Activated CD4-positive, alpha-beta T cell treated with anti-CD3 and anti-CD28 coated beads, Interleukin-2, amount 50 U/mL, for 24 hours (primary cell): ENCODE results near the gene CELA1.

ENCODE experiments used
- DNase-seq, 2 donors: peaks; one replicate each; pipeline ENCODE4 v3.0.0-alpha.2; 2020; ENCODE audit warnings: low read depth in 1 of 2, low spot score in 1 of 2

CELA1 gene

DNA sequence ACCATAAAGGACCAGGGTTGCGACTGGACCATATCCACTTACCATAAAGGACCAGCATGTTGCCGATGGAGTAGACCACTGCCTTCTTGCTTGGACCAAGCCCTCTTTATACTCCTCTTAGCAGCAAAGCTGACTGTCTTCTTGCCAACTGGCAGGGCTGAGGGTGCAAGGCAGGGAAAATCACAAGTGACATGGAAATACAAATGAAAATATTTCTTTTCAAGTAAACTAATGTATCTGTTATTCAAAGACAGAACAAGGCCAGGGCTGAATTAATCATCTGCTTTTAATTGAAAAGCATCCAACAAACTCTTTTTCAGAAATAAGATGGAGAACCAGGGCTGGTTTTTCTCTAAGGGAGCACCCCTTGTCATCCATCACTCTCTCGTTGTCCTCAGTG, at the start of gene CELA1:
Gene CELA1, minus strand, starts transcription at position 99 of the 400 bp plus-strand sequence. Its CDS starts 41 bp downstream, at position 58.
- no peak for DNase-seq

DNA sequence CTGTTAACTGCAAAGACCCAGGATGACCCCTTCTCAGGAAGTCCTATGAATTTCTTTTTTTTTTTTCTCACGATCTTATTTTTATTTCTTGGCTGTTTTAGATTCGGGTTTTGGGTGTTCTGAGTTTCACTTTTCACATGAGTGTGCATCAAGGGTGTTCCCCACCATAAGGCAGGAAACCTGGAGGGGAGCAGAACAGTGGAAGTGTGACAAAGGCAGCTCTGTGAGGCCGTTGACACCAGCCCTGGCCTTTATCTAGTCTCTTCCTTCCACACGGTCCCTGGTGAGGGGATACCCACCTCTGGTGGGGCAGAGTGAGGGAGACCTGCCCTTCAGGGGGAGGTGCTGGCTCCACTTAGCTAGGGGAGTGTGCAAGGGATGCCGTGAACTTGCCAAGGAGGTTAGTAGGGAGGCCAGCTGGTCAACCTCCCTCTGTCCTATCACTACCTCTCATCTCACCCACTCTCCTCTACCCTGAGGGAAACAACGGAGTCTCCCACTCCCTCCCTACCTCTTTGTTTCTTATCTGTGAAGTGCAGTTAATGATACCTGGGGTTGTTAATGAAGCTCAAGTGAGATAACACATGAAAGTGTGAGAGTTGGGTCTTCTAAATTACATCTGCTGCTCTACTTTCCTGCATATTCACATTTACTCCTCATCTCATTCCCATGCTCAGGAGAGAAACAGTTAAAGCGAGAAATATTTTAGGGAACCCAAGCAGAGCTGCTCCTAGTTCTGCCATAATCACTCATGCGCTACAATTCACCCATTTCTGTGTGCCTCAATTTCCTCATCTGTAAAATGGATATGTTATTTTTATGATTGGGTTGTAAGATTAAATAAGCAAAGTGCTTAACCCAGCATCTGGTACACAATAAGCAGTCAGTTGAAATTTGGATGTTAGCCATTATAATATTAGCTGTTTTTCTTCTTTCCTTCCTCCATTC, 49.1 kb upstream of the CELA1 start:
- peak in 1 of 2 donors; percentile 23 for DNase-seq

DNA sequence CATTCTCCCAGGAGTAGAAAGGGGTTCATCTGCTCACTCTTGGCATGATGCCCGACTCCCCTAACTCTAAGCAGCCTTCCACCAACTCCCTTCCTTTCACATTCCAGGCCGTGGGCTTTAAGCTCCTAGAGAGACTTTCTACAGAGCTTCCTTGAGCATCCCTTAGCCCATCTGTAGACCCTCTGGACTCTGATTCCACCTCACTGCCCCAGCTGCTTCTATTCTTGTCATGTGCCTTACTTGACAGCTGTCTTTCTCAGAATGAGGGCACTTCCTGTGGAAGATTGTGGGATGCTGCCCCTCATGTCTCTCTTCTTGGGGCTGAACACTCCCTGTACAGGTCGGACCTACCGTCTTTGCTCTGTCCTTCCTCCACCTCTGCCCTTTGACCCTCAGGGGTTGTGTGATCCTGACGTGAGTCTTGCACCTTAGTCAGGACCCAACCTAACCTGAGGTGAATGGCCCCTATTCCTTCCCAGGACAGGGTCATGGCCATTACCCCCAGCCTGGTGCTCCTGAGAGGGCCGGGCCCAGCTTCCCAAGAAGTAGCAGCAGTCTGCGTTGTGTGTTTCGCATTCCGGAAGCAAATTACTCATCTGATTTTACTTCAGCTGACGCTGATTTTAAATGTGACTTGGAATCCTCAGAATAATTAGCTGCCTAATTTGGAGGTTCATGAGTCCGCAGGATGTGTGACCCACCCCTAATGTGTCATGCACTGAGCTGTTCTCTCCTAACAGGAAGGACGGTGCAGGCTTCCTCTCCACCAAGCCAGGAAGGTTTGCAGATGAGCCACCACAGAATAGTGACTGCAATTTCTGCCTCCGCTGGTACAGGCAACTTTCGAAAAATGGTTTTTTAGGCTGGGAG, 47.4 kb upstream of the CELA1 start:
- DNase-seq, result peak in 1 of 2 donors; percentile 42

DNA sequence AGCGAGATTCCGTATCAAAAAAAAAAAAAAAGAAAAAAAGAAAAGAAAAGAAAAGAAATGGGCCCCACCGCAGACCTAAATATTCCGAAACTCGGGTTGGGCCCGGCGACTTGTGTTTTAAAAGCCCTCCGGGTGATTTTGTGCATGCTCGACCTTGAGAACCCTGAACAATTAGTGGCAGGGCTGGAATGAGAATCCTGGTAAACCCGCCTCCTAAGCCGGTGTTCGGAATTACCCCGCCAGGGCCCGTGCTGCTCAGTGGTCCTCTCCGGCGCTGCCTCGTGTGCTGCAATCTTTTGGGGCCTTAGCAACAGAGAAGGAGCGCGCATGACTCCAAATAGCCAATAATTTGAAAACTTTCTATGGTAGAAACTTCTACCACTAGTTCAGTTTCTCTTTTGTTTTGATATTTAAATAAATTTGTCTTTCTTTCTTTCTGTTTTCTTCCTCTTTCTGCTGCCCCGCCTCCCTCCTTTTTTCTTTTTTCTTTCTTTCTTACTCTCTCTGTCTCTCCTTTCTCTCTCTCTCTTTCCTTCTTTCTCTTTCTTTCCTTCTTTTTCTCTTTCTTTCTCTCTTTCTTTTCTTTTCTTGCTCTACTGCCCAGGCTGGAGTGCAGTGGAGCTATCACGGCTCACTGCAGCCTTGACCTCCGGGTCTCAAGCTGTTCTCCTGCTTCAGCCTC, 46.2 kb upstream of the CELA1 start:
- peak in 1 of 2 donors; percentile 7 for DNase-seq

DNA sequence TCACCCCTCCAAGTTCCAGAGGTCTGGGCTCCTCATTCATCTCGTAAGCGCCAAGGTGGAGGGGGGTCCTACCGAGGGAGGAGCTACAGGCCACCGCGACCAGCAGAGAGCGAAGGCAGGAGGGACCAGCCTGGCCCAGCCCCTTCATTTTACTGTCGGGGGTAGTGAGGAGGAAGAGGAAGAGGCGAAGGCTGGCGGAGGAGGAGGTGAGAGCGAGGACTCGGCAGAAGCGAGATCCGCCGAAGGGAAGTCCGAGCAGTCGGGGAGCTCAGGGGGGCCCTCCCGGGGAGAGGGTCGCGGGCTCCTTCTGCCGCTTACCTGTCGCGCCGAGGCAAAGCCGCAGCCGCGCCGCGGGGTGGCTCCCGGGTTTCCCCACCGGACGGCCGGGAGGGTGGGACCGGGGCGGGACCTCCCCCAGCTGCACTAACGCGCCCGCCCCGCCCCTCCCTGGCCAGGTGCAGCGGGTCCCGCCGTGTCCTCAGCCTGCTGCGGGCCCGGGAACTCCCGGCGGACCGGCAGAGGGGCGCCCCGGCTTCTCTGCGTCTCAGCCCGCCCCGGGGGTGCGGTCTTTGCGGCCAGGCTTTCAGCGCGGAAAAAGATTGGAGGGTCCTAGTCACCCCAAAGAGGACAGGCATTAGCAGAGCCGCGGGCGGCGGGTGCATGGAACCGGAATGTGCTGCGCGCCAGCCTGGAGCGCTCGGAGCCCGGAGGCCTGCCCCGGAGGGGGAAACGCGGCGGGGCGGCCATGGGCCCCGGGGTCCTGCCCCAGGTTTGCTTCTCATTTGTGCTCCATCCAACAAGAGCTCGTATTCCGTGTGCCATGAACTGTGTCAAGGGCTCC, 45.0 kb upstream of the CELA1 start, which contains the start of gene GALNT6:
Gene GALNT6, minus strand, starts transcription at position 124 of the 841 bp plus-strand sequence. CDS start 11,625 bp downstream, outside the sequence.
- DNase-seq, result peak; percentile 30 to 42

DNA sequence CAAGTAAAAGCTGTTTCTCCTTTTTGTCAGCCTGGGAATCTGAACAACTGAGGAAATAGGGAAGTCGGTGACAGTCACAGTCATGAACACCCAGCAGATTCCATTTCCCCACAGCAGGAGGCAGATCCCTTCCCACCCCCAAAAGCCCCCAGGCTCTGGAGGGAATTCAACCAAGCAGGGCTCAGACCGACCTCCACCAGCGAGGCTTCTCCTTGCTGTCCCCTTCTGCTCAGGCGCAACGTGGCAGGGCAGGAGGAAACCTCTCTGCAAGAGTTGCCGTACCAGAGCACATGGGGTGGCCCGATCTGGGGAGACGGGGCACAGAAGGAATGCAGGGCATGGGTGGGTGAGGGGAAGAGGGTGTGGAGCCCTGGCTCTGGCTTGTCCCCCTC, 44.4 kb upstream of the CELA1 start:
- no peak for DNase-seq

DNA sequence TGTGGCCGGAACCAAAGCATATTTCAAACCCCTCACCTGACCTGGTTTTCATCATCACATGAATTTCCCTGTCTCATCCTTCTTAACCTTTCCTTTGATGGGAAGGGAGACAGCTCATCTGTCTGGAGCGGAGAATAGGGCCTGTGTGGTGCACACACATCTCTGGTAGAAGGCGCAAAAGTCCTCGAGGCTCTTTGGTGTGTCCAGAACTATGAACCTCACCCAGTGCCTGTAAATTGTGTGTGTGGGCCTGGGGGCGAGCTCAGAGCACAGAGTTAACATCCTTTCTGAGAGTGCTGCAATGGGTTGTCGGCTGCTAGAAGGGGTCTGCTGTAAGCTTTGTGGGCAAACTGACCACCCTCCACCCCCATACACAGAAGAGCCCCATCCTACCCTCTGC, 44.0 kb upstream of the CELA1 start:
- DNase-seq, result no peak

DNA sequence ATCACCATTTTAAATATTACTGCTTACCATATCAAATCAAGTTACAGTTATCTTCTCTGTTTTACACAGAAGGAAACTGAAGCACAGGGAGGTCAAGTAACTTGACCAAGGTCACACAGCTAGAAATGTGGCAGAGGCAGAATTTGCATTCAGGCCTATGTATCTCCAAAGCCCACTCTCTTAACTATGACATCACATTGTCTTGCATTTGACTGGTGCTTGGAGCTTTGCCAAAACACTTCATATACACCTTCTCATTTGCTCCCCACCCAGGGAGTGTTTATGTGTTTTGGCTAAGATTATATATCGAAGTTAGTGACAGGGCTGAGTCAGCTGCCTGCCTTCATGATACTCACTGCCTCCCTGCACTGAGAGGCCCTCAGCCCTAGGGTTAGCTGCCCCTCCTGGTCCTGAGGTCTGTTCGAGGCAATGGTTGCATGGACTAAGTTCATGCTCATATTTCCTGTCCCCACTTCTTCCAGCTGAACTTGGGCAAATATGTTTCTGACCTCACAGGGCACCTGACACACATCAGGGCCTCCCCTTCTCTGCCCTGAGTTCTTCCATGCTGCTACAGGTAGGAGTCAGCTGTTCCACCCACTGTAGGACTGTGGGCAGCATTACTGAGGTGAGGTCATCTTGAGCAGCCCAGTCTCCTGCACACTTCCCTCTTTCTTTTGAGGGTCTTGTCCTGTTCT, 43.0 kb upstream of the CELA1 start:
- DNase-seq, result no peak

DNA sequence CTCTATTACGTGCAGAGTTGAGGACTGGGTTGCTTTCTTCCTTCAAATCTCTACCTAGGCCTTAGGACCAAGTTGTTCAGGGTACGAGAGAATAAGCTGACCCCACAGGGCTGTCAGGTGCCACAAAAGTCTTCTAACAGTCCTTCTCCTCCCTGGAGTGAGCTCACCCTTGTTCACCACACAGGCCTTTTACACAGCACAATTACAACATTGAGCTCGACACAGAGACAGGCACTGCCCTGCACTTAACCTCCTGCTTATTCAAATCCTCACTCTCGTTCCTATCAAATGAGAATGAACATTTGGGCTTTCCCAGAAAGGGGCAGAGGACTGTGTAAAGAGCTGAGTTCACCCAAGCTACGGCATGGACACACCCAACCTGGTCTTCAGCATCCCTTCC, 42.4 kb upstream of the CELA1 start:
- DNase-seq, result no peak

DNA sequence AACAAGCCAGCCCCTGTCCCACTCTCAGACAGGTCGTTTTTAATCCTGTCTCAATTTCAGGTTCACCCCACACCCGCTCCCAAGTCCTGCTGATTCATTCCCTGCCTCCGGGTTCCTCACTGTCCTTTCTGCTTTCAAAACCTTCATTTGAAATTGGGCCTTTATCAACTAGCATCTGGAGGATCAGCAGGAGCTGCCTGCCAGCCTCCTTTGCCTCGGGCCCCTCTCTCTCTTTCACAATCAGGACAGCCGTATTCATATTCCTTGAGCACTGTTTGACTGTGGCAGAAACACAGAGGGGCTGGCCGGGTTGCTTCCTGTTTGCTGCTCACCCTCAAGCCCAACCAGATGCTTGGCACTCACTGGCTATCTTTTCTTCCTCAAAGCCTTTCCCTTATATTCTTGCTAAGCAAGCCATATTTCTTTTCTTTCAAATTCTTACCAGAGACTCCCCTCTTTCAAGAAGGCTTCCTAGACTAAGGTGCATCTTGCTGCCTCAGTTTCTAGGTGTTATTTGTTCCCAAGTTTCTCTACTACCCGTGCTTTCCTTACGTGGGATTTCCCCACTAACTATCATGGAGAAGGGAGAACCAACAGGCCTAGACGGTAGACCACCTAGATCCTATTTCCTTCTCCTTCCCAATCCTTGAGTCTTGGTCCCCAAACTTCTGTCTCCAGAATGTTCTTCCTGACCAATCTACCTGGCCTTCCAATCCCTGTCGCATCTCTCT, 41.8 kb upstream of the CELA1 start:
- DNase-seq, result no peak

DNA sequence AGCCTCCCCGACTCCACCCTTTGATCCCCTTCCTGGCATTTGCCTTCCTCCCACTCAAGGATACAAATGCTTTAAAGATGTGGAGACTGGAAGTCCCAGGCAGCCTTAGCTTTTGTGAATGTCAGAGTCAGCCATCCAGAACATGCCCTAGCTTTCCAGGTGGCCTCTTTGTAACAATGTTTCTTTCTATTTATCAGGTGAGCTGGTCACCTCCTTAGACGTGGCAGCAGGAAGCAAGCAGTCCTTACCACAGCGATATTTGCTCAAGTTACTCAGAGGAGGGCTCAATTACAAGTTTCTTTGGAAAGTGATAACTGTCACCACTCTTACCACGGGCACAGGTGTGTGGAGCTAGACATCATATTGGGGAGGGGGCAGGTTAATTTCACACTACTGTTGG, 39.9 kb upstream of the CELA1 start:
- no peak for DNase-seq

DNA sequence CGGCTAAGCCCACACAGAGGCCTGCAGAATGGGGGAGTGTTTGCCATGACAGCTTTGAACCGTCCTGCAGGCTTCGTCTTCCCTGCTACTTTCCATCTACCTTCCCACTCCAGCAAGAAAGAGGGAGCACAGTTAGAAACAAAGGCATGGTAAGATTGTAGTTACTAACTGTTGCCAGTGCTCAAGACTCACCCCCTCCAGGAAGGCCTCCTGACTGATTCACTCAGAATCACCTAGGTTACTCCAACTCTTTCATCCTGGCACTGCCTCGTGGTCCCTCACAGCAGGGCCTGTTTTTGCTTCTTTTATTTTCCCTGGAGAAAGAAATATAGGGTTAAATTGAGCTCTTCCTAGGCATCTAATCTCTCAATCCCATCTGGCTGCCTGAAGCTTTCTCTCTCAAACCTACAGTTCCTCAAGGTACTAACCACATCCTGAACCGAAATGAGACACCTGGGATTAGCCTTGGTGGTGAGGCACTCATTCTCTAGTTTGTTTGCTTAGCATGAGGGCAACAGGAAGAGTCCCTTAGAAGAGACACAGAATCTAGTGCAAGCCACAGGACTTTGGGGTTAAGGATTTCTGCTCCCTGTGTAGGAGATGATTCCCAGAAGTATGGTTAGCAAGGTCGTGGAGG, 36.9 kb upstream of the CELA1 start:
- DNase-seq, result no peak

DNA sequence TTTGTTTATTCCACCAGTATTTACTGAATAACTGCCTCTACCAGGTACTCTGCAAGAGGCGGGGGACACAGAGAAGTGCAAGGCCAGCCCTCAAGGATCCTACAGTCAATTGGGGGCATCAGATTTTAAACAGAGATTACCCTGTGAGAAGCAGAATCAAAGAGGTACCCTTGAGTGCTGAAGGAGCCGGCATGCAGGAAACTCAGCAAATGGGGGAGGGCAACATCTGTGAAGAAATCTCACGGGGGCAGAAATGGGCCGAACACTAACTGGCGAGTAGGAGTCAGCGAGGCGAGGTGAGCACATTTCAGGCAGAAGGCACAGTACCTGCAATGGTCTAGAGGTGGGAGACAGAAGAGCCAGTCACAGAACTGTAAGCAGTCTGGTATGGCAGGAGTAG, 35.7 kb upstream of the CELA1 start:
- no peak for DNase-seq

DNA sequence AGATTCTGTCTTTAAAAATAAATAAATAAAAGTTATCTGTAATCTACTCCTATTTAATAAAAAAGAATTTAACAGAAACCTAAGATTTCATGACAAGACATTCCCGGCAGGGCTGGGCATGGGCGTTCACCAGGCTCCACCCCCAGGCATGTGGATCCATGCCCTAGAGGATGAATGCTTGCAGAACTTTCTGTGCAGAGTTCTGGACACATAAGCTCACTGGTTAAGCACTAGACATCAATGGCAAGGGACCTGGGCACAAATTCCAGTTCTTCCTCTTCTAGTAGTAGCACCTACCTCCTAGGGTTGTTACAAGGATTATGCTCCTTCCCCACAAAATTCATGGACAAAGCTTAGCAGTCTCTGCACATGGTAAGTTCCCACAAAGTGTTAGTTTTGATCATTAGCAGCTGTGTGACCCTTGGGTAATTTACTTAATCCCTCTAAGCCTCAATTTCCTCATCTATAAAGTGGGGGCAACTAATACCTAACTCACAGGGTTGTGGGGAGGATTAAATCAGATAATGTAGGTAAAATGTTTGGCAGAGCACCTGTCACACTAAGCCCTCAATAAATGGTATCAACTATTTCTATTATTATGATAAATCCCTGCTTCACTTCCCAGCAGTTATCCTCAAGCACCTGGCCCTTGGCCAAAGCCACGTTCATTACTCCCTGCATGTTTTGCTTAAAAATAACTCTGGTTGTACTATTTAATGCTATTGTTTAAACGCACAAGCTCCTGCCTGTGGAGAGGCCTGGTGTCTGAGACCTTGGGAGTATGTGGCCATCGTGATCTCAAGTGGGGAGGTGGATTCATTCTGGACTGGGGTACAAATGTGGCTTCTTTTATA, 35.0 kb upstream of the CELA1 start:
- DNase-seq, result no peak

DNA sequence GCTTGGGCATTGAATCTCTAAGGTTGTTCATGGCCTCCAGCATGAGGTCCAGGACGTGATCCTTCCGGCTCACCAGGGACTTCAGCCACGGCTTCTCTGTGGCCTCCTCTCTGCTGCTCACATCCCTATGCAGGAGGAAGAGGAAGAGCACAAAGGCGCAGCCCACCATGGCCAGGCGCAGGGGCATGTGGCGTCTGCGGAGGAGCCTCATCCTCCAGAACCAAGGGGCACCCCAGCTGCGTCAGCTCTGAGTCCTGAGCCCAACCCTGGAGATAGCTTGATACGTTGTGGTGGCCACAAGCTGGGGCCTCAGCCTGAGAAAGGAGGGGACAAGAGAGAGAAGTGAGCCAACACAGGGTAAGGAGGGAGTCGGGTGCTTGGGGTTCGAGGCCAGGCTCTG, 33.1 kb upstream of the CELA1 start:
- no peak for DNase-seq

DNA sequence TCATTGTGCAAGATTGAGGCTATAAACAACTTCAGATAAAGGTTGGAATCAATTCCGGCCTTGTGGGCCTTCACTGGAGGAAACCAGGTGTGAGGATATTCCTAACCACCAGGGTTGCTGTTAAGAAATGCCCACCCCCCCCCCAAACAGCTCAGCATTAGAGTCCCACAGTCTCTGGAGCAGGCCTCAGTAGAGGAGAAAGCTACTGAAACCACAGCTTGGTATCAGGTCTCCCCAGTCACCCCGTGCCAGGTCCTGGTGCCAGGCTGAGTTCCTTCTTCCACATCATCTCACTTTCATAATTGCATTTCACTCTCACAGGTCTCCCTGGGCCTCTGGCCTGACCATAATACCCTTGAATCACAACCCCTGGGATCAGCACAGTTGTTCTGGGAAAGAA, 32.3 kb upstream of the CELA1 start:
- DNase-seq, result no peak

DNA sequence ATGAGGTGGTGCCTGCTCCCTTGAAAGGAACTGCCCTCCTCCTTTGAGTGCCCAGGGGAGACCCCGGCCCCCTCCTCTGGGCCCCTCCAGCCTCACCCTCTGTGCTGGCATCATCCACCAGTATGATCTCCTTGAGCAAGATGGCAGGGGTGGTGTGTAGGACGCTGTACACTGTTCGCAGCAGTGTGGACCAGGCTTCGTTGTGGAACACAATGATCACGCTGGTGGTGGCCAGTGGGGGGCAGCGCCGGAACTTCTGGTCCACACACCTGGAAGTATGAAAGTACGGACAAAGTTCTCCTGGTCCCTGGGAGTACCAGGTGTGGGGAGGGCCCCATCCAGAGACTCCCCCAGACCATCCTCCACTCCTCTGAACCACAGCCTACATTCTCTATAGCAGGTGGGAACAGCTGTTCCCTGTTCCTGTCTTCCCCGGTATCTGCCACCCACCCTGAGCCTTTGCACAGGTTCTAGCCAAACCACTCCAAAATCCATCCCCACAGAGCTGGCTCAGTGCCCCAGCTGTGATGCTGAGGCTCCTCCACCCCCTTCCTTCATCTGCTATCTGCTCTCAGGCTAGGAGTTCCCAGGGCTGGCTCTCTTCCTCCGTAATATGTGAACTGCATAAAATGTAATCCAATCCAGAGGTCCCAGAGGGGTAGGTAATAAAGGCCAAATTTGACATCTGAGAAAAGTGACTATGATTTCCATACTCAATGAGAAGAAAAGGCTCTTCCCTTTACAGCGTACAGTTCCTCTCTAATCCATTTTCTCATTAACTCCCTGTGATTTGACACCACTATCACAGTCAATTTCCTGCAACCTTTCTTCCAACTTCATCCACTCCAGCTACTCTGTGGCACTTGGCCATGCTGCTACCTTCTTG, 30.9 kb upstream of the CELA1 start:
- DNase-seq, result no peak
